ENCODE data around the gene FATE1.

DNA sequence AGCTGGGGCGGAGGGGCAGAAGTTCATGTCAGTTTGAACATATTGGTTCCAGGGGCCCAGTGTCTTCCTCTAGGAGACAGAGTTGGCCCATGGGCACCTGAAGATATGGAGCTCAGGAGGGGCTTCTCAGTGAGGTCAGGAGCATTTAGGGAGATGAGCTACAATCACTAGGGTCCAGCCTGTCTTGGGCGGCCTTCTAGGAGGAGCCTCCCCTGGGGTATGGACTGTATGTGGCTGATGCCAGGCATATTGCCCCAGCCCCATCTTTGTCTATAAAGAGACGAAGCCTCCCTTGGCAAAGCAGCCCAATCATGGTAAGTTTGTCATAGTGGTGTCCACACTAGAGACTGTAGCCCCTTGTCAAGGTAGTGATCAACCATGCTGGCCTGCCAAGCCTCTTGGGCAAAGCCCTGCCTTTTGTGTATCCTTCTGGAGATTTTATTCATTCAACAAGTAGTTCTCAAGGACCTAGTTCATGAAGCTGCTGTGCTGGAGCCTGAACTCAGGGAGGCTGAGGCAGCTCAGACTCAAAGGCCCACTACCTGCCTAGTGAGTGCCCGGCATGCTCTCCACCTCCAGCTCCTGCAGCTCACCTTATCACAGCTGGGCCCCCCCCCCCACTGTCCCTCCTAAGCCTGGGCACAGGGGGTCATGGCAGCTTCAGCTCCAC, 13.4 kb downstream of the FATE1 start:
- TF ChIP-seq, protein P1, sequence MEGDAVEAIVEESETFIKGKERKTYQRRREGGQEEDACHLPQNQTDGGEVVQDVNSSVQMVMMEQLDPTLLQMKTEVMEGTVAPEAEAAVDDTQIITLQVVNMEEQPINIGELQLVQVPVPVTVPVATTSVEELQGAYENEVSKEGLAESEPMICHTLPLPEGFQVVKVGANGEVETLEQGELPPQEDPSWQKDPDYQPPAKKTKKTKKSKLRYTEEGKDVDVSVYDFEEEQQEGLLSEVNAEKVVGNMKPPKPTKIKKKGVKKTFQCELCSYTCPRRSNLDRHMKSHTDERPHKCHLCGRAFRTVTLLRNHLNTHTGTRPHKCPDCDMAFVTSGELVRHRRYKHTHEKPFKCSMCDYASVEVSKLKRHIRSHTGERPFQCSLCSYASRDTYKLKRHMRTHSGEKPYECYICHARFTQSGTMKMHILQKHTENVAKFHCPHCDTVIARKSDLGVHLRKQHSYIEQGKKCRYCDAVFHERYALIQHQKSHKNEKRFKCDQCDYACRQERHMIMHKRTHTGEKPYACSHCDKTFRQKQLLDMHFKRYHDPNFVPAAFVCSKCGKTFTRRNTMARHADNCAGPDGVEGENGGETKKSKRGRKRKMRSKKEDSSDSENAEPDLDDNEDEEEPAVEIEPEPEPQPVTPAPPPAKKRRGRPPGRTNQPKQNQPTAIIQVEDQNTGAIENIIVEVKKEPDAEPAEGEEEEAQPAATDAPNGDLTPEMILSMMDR (IDR thresholded peaks at IDR 0.05; ENCODE audit: insufficient read depth, low read length) = no peak
- TF ChIP-seq POLR2AphosphoS5 (IDR thresholded peaks at IDR 0.05; ENCODE audit: low read depth) (no peak), GABPA (IDR thresholded peaks at IDR 0.05; ENCODE audit: low read depth) (no peak), SPI1 (IDR thresholded peaks at IDR 0.05; ENCODE audit: borderline replicate concordance, low read depth) (no peak)
- TF ChIP-seq, protein P2, sequence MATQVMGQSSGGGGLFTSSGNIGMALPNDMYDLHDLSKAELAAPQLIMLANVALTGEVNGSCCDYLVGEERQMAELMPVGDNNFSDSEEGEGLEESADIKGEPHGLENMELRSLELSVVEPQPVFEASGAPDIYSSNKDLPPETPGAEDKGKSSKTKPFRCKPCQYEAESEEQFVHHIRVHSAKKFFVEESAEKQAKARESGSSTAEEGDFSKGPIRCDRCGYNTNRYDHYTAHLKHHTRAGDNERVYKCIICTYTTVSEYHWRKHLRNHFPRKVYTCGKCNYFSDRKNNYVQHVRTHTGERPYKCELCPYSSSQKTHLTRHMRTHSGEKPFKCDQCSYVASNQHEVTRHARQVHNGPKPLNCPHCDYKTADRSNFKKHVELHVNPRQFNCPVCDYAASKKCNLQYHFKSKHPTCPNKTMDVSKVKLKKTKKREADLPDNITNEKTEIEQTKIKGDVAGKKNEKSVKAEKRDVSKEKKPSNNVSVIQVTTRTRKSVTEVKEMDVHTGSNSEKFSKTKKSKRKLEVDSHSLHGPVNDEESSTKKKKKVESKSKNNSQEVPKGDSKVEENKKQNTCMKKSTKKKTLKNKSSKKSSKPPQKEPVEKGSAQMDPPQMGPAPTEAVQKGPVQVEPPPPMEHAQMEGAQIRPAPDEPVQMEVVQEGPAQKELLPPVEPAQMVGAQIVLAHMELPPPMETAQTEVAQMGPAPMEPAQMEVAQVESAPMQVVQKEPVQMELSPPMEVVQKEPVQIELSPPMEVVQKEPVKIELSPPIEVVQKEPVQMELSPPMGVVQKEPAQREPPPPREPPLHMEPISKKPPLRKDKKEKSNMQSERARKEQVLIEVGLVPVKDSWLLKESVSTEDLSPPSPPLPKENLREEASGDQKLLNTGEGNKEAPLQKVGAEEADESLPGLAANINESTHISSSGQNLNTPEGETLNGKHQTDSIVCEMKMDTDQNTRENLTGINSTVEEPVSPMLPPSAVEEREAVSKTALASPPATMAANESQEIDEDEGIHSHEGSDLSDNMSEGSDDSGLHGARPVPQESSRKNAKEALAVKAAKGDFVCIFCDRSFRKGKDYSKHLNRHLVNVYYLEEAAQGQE (IDR thresholded peaks at IDR 0.05; ENCODE audit: insufficient replicate concordance, low read depth) = no peak
